Keratinocyte (primary cell): ENCODE data around the gene CCDC27.

Experiments used
- CTCF ChIP-seq, 3 experiments: IDR thresholded peaks in 1 of 3; conservative IDR thresholded peaks in 1 of 3; optimal IDR thresholded peaks in 1 of 3; 2 replicates in 2 of 3; 3 replicates in 1 of 3; pipeline versions ENCODE3 to v1.5.1; 2011; ENCODE audit warnings: low read length in 3 of 3, mild to moderate bottlenecking in 3 of 3, moderate library complexity in 2 of 3, control low read depth in 1 of 3, inconsistent platforms in 1 of 3; ENCODE audit not compliant: insufficient read depth in 2 of 3; ENCODE audit errors: extremely low read depth in 1 of 3
- EZH2 ChIP-seq: IDR thresholded peaks from one replicate; pipeline ENCODE4 v1.6.1; 2012; ENCODE audit warnings: inconsistent platforms, mild to moderate bottlenecking, low read length, moderate library complexity

GRCh38 chr1:3796215-3797061 lies 44.2 kb downstream of the CCDC27 start, which contains the start of gene LRRC47:
- TF ChIP-seq CTCF (optimal IDR thresholded peaks at IDR 0.05 in 1 of 3, IDR thresholded peaks at IDR 0.05 in 1 of 3, conservative IDR thresholded peaks at IDR 0.05 in 1 of 3; ENCODE audit: extremely low read depth in 1 of 3, insufficient read depth in 2 of 3, low read length in 3 of 3), result no peak
- no peak for TF ChIP-seq EZH2
